HPDE6-E6E7 (cell line): Measurements from ENCODE around the gene HCLS1.
A peak's percentile ranks its signal among the peaks of the same experiment; 100 is the strongest.
"Not testable (repeated sequence)": the region's sequence is repeated elsewhere in the genome, so short reads cannot be mapped to it uniquely, and the experiment has no call there.

Source experiments
- DNase-seq: peaks from one replicate; pipeline ENCODE4 v3.0.0; 2011; ENCODE audit warnings: missing footprints; ENCODE audit errors: extremely low spot score

The HCLS1 gene, protein sequence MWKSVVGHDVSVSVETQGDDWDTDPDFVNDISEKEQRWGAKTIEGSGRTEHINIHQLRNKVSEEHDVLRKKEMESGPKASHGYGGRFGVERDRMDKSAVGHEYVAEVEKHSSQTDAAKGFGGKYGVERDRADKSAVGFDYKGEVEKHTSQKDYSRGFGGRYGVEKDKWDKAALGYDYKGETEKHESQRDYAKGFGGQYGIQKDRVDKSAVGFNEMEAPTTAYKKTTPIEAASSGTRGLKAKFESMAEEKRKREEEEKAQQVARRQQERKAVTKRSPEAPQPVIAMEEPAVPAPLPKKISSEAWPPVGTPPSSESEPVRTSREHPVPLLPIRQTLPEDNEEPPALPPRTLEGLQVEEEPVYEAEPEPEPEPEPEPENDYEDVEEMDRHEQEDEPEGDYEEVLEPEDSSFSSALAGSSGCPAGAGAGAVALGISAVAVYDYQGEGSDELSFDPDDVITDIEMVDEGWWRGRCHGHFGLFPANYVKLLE

DNA sequence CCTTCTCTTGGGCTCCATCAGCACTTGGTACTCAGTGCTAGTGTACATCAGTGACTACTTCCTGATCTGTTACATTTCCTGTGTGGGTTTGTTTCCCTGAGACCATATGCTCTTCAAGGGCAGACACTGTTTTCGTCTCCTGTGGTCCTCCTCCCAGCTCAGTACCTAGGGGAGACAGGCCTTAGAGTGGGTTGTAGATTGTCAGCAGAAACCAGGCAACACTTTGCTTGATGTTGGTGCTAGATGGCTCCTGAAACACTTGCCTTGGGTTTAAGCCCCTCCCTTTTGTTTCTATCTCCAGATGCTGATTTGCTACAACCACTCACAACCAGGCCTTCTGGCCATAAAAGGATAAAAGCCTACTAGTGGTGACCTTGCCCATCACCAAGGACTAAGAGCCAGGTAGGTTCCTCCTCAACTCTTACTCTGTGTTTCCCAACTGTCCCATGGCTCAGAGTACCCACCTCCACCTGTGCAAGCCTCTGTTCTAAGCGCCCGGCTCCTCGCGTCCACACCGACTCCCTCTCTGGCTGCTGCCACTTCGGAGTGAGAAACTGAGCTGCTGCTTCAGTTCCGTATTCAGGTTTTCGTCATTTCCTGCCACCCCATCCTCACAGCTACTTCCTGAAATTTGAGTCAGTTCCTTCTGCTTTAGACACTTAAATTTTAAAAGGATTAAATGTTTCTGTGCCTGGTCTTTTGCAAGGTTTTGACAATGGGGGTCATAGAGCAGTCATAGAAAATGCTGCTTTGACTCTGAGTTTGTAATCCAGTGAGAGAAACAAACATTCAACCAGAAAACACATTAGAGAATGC lies at the start of gene HCLS1:
TSS of gene HCLS1 (minus strand) at position 548 of the 816 bp plus-strand sequence. CDS start 2,556 bp downstream, outside the sequence.
- DNase-seq, result no peak

DNA sequence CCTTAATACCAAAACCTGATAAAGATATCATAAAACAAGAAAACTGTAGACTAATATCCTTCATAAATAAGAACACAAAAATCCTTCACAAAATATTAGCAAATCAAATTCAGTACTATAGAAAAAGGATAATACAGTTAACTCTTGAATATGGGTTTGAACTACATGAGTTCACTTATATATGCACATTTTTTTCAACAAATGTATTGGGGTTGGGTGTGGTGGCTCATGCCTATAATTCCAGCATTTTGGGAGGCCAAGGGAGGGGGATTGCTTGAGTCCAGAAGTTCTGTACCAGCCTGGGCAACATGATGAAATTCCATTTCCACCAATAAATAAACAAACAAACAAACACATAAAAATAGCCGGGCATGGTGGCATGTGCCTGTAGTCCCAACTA lies 49.6 kb upstream of the HCLS1 start:
- DNase-seq, result no peak

DNA sequence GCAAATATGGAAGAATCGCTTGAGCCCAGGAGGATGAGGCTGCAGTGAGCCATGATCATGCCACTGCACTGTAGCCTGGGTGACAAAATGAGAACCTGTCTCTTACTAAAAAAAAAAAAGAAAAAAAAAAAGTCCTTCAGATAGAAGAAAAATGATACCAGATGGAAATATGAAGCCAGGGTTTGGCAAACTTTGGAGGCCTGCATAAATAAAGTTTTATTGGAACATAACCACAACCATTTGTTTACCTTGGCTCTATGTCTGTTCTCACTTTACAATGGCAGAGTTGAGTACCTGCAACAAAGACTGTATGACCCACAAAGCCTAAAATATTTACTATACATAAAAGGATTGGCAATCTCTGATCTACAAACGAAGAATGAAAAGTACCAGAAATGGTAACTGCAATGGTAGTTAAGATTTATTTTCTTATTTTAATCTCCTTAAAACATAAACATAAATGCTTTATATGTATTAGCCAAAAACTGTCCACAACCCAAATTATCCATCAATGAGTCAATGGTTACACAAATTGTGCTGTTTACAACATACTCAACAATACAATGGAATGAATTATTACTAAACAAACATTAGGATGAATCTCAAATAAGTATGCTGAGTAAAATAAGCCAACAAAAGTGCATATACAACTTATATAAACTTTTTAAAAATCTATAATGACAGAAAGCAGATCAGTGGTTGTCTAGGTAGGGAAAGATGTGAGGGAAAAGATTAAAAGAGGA lies 47.0 kb upstream of the HCLS1 start:
- no peak for DNase-seq

DNA sequence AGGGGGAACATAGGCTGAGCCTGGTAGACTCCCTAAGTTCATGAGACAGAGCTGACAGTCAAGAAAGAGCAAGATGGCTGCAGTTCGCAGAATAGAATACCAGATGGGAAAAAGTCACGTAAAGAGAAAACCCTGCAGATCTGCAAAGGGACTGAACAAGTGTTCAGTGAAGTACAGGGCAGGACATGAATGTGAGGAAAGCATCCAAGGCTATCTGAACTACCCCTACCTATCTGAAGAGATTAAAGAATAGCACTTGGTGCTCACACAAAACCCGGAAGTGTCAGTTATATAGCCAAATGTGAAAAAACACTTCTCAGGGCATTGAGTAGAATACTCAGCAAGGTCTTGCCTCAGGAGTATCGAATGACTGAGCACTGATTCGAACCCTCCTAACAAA lies 44.8 kb upstream of the HCLS1 start:
- no peak for DNase-seq

DNA sequence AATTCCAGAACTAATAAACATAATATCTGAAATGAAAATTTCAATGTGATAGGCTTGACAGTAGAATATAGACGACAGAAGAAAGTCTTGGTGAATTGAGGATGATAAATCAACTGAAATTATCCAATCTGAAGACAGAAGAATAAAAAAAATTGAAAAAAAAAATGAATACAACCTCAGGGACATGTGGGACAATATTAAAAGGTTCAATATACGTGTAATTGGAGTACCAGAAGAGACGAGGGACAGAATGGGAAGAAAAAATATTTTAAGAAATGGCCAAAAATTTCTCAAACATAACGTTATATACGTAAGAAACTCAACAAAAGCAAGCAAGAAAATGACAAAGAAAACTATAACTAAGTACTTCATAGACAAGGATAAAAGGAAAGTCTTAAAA lies 43.3 kb upstream of the HCLS1 start:
- no peak for DNase-seq

DNA sequence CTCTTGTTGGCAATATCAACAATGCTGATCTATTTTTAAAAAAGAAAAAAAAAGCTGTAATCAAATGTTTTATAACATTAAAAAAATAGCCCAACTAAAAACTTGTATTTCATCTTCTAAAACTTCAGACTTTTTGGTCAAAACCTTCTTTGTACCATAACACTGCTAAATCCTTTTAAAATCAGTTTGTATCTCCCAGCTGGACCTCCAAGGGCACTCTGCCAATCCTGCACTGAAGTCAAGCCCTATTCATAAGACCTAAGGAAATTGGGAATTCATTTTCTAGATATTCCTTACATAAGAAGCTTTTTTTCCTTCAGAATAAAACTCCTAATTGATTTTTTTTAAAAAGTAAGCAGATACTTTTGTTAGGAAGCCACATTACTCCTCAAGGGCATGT lies 38.2 kb upstream of the HCLS1 start:
- no peak for DNase-seq

DNA sequence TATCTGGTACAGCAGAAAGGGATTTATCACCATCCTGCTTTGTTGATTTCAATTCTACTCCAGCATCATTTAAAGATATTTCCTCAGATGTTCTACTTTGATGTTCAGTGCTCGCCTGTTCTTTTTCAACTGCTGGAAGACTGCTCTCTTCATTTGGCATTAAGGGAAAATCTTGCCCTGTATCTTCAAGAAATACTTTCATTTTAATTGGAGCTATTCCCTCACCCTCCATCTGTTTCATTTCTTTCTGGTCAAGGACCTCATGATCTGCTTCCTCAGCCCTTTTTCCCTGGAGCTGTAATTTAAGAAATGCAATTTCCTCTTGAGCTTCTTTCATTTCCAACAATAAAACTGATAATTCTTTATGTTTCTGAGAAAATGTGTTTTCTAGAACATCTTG lies 37.8 kb upstream of the HCLS1 start:
- DNase-seq, result no peak

DNA sequence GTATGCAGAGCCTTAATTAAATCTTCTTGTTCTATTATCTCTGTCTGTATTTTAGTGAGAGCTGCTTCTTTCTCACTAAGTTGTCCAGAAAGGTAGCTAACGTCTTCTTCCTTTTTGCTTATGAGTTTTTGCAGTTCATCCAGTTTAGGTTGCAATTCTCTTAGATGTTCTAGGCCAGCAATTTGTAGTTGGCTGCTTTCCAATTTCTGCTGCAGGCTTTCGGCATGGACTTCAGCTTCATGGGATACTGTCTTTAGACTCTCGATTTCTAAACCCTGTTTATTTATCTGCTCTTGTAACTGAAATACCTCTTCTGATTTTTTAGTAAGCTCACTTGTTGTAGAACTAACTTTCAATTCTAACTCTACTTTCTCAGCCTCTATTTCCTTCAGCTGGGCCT lies 35.5 kb upstream of the HCLS1 start:
- no peak for DNase-seq

DNA sequence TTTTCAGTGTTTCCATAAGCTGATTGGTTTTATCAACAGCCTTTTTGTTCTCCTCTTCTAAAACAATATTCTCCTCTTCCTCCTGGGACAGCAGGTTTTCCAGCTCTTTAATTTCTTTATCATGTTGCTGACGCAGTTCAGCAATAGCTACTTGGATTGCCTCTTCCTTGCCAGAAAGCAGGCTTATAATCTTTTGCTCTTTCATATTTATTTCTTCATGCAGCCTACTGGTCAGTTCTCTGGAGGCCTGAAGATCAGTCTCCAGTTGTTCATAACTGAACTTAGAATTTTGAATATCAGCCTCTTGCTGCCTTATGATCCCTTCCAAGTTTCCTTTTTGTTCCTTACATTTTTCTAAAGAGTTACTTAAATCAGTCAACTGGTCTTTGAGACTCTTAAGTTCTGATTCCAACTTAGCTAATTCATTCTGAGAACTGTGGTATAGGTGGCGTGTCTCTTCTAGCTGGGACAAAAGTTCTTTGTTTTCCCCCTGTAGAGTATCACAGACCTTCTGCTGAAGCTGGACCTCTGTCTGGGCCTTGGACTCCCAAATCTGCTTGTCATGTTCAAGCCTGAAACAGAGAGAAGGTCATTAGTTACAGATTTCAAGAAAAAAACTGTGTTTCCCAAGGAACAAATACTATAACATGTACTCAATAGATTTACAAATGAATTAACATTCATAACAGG lies 31.5 kb upstream of the HCLS1 start:
- no peak for DNase-seq

DNA sequence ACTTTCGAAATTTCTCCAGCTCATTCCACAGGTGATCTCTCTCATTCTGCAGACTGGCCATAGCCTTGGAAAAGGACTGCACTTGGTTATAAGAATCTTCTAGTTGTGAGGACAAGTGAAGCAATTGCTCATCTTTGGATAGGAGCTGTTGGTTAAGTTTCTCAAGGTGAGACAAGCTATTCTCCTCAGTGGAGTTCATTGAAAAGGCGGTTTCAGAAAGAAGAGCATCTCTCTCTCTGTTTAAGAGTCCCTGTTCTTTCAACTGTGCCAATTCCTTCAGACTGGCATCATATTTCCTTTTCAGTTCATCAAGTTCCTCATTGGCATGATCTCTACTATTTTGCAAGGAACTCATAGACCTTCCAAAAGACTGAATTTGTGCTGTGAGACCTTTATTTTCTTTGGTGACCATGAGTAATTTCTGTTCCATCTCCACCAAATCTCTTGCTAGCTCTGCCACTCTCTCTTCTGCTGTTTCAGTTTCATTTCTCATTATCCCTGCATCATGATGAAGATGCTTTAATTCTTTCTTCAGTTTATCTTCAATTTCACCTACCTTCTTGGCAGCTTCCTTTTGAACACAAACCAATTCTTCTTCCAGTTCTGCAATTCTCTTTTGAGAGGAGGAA lies 30.2 kb upstream of the HCLS1 start:
- DNase-seq, result no peak

DNA sequence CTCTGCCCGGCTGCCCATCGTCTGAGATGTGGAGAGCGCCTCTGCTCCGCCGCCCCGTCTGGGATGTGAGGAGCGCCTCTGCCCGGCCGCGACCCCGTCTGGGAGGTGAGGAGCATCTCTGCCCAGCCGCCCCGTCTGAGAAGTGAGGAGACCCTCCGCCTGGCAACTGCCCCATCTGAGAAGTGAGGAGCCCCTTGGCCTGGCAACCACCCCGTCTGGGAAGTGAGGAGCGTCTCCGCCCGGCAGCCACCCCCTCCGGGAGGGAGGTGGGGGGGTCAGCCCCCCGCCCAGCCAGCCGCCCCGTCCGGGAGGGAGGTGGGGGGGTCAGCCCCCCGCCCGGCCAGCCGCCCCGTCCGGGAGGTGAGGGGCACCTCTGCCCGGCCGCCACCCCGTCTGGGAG lies 28.0 kb upstream of the HCLS1 start:
- DNase-seq, result not testable (repeated sequence)

DNA sequence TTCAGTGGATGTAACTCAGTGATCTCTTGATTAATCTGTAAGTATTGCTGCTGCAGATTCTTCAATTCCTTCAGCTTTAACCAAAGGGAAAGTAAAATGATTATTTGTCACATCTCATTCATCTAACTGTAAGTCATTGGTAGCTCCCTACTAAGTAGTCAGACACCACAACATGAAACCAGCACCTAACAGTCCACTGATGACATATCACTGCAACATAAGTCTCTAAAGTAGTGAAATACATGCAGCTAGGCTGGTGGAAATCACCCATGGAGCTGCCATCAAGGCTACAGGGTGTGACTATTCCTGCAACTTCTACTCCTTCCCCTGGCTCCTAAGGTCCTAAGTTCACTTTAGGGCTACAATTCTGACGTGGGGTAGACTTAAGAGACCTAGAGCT lies 21.1 kb upstream of the HCLS1 start:
- no peak for DNase-seq

DNA sequence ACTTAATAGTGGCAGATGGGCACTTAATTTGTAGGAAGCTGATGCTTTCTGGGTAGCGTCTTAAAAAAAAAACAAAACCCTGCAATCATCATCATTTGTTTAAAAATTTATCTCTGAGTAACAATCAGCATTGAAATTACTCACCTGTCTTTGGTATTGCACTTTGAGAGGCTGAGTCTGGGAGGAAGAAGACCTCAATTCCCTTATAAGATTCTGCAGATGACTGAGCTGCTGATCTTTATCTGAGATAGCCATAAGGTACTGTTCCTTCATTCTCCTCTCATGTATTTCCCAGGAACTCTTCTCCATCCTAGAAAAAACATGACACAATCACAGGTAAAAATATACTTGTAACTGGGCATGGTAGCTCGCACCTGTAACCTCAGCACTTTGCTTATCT lies 16.4 kb upstream of the HCLS1 start:
- no peak for DNase-seq

DNA sequence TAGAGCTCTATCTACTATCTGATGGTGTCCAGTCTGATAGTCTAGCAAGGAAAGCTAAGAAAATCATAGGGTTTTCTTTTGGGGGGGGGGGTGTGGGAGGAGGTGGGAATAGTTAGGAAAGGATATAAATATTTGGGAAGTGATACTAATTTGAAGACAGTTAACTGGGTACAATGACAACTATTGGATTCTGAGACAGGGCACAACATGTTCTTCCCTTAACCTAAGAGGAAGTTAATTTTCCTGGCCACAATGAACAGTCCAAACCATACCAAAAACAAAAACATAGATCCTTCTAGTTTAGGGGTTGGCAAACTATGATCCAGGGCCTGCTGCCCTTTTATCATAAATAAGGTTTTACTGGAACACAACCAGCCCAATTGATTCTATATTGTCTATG lies 10.0 kb upstream of the HCLS1 start:
- DNase-seq, result no peak

DNA sequence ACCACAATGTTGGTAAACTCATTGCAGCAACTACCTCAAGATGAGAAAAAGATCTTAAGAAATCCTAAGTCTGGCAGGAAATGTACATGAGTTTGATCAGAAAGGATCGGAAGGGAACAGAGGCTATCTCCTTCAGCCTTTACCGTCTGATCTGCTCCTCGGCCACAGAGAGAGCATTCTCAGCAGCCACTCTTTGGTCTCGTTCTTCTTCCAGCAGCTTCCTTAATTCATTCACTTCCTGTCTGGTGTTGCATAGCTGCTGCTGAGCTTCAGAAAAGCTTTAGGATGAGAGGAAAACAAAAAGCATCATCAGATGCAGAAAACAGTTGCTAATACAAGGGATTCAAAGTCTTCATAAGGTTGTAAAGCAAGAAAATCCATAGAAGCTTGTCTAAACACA lies 6.6 kb upstream of the HCLS1 start:
- no peak for DNase-seq

DNA sequence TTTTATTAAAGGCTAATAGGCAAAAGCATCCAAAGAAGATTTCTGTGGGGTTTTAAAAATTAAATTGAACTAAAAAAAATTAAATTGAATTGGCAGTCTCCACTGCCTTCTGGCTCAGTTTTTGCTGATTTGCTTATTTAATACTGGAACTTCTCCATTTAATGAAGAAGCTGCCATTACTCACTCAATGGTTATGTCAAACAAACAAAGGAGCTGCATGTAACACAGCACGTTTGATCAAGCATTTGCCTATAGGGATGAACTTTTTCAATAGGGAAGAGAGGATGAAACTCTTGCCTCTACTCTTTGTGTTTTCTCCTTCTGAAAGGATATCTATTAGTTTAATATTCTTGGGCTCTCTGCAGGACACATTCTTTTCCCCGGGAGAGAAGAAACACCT lies 4.8 kb upstream of the HCLS1 start:
- DNase-seq, result no peak

DNA sequence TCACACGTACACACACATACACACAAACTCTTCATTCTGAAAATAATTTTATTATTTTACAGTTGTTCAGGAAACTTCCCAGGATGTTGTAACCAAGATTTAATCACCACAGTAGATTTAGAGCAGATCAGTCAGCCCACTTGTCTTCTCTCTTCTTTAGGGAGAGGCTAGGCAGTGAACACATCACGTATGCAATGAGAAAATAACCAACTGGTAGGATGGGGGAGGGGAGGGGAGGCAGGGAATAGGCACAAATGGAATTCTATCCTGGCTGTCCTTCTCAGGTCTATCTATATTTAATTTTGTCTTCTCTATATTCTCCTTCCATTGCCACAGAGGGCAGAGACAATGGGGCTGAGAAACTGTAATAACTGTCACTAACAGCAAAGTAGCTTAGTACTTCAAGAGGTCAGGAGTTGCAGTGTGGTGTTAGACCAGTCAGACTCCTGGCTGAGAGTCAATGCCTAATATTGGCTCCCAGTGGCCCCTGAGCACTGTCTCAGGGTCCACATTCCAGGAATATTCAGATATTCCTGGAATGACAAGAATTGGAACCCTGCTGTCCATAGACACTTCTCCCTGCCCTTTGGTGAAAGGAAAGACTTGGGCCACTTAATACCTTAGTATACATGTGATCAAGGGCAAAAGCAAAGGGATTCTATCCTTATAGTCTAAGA lies 2.6 kb upstream of the HCLS1 start:
- DNase-seq, result no peak

DNA sequence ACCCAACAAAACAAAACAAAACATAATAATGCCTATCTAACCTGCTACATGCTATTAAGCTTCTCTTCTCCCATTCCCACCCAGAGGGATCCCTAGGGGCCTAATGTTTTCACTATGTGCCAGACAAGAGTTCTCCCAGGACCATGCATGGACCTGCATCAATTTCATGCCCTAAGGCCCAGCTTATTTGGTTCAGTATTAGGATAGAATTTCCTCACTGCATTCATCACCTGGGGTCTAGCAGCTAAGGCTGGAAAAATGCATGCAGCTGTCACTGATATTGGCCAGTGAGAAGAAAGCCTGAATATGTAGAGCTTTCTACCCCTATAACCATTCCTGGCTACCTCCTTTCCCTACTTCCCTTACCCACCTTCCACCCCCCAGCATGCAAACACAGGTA lies 2.0 kb upstream of the HCLS1 start:
- no peak for DNase-seq

DNA sequence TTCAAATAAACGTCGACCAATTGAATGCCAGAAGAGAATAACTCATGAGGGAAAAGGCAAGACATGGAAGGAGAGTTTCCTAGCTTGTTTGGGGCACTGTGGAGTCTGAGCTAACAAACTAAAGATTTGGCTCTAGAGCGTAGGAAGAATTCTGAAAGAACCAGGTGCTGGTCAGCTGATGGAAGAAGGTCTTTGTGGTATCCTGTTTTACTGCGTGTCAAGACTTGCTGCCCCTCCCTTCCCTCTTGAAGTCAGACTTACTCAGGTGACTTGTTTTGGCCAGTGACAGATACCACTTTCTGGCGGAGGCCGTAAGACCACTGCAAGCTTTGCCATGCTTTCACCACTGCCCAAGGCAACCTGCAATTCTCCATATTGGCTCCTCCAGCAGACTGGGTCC lies 673 bp upstream of the HCLS1 start:
- DNase-seq, result peak; percentile 53

DNA sequence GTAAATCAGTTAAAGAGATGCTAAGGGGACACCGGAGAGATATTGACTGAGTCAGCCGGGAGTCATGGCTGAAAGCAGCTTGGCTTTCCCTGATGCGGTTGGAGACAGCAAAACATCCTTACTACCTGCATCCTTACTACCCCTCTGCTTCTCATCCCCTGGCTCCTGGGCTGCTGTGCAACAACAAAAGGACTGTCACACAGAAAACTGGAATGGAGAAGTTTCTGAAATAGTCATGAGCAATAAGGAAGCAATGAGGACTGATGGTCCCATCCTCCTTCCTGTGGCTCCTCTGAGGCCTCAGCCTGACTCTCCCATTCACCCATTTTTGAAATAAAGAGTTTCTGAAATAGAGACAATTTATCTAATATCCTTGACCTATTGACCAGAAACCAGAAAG lies 1.1 kb downstream of the HCLS1 start:
- no peak for DNase-seq
